Measurements from ENCODE around the gene FOSL2.
A peak's percentile ranks its signal among the peaks of the same experiment; 100 is the strongest.

FOSL2 gene

DNA sequence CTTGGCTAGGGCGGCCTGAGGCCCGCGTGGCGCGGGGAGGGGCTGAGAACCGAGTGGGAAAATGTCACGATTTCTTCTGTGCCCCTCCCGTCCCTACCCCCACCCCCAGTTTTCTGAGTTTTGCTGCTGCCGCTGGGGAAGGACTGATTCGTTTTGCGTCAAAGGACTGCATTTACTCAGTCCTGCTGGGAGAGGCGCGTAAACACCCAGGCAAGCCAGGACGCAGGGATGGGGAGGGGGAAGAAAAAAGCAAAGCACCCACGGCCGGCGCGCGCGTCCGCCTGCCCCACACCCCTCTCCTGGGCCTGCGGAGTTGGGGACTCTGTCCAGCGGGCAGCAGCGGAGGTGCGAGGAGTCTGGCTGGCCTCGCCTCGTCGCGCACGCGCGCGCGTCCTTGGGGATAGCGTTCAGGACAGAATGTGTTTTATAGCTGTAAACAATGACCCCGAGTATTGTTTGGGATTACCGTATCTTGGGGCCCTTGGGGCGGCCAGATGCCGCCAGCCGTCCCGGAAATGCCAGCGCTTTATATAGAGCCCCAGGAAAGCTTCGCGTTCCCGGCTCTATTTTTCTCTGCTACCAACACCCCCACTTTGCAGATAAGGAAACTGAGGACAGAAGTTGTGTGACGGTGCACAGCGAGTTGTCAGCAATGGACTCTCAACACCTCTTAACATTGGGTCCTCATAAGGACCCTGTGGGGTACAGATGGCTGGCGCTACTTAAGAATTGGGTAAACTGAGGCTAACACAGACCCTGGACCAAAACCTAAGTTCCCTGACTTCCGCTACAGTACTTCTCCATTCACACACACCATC is 1.7 kb upstream of the FOSL2 start:
- Histone ChIP-seq H3K4me1 (ENCODE audit: low read depth, poor library complexity, severe bottlenecking) (peaks cover 2% of the 10 kb centered on the region), H4K20me1 (ENCODE audit: insufficient read depth) (no peaks in the 10 kb centered on the region), H3K4me2 (peak overlapping the region; percentile 96), H2AFZ (ENCODE audit: low read depth) (peak overlapping the region; percentile 69), H3K4me3 (IDR thresholded peaks at IDR 0.05; ENCODE audit: insufficient read depth, low read depth, low read length) (peak overlapping the region; percentile 66), H3K79me2 (ENCODE audit: insufficient read depth, low read depth) (no peaks in the 10 kb centered on the region), H3K9ac (peak overlapping the region; percentile 92), H3K27ac (peak overlapping the region; percentile 96), H3K27me3 (ENCODE audit: insufficient read depth, low read depth) (no peaks in the 10 kb centered on the region), H3K36me3 (ENCODE audit: insufficient read depth) (no peaks in the 10 kb centered on the region)
- TF ChIP-seq, protein P1, sequence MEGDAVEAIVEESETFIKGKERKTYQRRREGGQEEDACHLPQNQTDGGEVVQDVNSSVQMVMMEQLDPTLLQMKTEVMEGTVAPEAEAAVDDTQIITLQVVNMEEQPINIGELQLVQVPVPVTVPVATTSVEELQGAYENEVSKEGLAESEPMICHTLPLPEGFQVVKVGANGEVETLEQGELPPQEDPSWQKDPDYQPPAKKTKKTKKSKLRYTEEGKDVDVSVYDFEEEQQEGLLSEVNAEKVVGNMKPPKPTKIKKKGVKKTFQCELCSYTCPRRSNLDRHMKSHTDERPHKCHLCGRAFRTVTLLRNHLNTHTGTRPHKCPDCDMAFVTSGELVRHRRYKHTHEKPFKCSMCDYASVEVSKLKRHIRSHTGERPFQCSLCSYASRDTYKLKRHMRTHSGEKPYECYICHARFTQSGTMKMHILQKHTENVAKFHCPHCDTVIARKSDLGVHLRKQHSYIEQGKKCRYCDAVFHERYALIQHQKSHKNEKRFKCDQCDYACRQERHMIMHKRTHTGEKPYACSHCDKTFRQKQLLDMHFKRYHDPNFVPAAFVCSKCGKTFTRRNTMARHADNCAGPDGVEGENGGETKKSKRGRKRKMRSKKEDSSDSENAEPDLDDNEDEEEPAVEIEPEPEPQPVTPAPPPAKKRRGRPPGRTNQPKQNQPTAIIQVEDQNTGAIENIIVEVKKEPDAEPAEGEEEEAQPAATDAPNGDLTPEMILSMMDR (conservative IDR thresholded peaks at IDR 0.05; ENCODE audit: low read depth, low read length) = no peak

DNA sequence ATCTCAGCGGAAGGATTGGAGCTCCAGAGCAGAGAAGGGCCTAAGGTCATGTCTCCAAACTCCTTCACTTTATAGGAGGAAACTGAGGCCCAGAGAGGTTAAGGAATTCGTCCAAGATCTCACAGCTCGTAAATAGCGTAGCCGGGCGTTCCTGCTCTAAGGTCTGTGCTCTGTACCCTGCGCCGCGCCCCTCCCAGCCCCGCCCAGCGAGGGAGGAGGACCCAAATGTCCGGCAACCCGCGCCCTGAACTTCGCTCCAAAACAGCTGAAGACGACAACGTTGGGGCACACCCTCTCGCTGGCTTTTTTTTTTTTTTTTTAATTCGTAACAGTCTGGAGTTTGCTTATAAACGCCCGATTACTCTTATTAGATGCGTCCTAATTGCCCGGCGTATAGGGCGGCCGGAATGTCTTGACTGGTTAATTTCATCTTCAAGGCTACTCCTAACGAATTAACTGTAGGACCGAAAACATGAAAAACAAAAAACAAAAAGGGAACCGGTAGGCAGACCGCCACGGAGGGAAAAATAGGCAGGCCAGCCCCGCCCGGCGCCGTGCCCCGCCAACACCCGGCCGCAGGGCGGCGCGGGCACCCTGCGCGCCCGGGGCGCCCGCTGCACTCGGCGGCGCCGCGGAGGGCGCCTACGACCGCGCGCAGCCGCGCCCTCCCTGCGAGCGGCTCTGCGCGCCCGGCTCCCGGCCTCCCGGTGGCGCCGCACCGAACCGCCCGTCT is 928 bp upstream of the FOSL2 start:
- no peaks in the 10 kb centered on the region for H3K79me2 ChIP-seq (ENCODE audit: insufficient read depth, low read depth)
- no peaks in the 10 kb centered on the region for H4K20me1 ChIP-seq (ENCODE audit: insufficient read depth)
- TF ChIP-seq, protein P1 (conservative IDR thresholded peaks at IDR 0.05; ENCODE audit: low read depth, low read length) = no peak
- H3K4me1 ChIP-seq (ENCODE audit: low read depth, poor library complexity, severe bottlenecking) = peaks cover 10% of the 10 kb centered on the region
- H3K36me3 ChIP-seq (ENCODE audit: insufficient read depth) = no peaks in the 10 kb centered on the region
- H3K27ac ChIP-seq = peak overlapping the region; percentile 96
- peak overlapping the region; percentile 88 for H2AFZ ChIP-seq (ENCODE audit: low read depth)
- peak overlapping the region; percentile 96 for H3K4me2 ChIP-seq
- no peaks in the 10 kb centered on the region for H3K27me3 ChIP-seq (ENCODE audit: insufficient read depth, low read depth)
- peak overlapping the region; percentile 66 for H3K4me3 ChIP-seq (IDR thresholded peaks at IDR 0.05; ENCODE audit: insufficient read depth, low read depth, low read length)
- peak overlapping the region; percentile 92 for H3K9ac ChIP-seq

DNA sequence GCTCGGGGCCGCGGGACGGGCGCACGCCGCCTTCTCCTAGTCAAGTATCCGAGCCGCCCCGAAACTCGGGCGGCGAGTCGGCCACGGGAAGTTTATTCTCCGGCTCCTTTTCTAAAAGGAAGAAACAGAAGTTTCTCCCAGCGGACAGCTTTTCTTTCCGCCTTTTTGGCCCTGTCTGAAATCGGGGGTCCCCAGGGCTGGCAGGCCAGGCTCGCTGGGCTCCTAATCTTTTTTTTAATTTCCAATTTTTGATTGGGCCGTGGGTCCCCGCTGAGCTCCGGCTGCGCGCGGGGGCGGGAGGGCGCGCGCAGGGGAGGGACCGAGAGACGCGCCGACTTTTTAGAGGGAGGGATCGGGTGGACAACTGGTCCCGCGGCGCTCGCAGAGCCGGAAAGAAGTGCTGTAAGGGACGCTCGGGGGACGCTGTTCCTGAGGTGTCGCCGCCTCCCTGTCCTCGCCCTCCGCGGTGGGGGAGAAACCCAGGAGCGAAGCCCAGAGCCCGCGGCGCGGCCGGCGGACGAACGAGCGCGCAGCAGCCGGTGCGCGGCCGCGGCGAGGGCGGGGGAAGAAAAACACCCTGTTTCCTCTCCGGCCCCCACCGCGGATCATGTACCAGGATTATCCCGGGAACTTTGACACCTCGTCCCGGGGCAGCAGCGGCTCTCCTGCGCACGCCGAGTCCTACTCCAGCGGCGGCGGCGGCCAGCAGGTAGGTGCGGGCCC is 617 bp downstream of the FOSL2 start:
- H3K4me1 ChIP-seq (ENCODE audit: low read depth, poor library complexity, severe bottlenecking) = peaks cover 13% of the 10 kb centered on the region
- peak overlapping the region; percentile 92 for H3K9ac ChIP-seq
- peak overlapping the region; percentile 76 for H3K4me3 ChIP-seq (IDR thresholded peaks at IDR 0.05; ENCODE audit: insufficient read depth, low read depth, low read length)
- TF ChIP-seq, protein P1 (conservative IDR thresholded peaks at IDR 0.05; ENCODE audit: low read depth, low read length) = no peak
- H3K36me3 ChIP-seq (ENCODE audit: insufficient read depth) = no peaks in the 10 kb centered on the region
- H2AFZ ChIP-seq (ENCODE audit: low read depth) = peak overlapping the region; percentile 88
- H3K4me2 ChIP-seq = peak overlapping the region; percentile 73
- peak overlapping the region; percentile 96 for H3K27ac ChIP-seq
- H3K27me3 ChIP-seq (ENCODE audit: insufficient read depth, low read depth) = no peaks in the 10 kb centered on the region
- no peaks in the 10 kb centered on the region for H4K20me1 ChIP-seq (ENCODE audit: insufficient read depth)
- no peaks in the 10 kb centered on the region for H3K79me2 ChIP-seq (ENCODE audit: insufficient read depth, low read depth)

DNA sequence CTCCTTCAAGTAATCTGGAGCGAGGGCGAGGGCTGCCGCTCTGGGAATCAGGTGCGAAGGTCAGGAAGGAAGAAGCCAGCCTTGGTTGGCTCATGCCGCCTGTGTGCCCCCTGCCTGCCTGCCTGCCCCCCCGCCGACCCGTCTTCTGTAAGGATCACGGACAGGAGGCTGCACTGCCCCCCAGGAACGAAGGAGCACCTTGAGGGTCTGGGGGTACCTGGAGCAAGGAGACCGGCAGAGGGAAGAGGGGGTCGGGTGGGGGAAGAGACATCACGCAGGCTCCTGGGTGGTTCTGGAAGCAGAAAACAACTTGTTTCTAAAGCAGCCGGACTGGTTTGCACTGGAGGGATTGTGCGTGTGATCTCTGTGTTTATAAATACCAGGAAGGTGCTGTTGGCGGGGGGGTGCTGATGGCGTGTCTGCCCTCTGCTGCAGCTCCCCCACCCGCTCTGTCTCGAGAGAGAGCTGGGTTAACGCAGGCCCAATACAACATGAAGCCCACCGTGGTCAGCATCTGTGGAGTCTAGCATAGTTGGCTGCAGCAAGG is 1.7 kb downstream of the FOSL2 start:
- Histone ChIP-seq H3K4me1 (ENCODE audit: low read depth, poor library complexity, severe bottlenecking) (peaks cover 13% of the 10 kb centered on the region), H3K79me2 (ENCODE audit: insufficient read depth, low read depth) (no peaks in the 10 kb centered on the region), H3K4me2 (peak overlapping the region; percentile 51)

More for the DNA sequence above, 1.7 kb downstream of the FOSL2 start:
- no peaks in the 10 kb centered on the region for H4K20me1 ChIP-seq (ENCODE audit: insufficient read depth)
- no peak overlapping the region for H3K27ac ChIP-seq
- H3K4me3 ChIP-seq (IDR thresholded peaks at IDR 0.05; ENCODE audit: insufficient read depth, low read depth, low read length) = no peak overlapping the region
- H3K9ac ChIP-seq = no peak overlapping the region
- H3K27me3 ChIP-seq (ENCODE audit: insufficient read depth, low read depth) = no peaks in the 10 kb centered on the region
- TF ChIP-seq, protein P1 (conservative IDR thresholded peaks at IDR 0.05; ENCODE audit: low read depth, low read length) = no peak
- no peak overlapping the region for H2AFZ ChIP-seq (ENCODE audit: low read depth)
- no peaks in the 10 kb centered on the region for H3K36me3 ChIP-seq (ENCODE audit: insufficient read depth)

Measured in KMS-11 (cell line).